GM18517 (cell line): Measurements from ENCODE around the gene SLC16A12.
A peak's percentile ranks its signal among the peaks of the same experiment; 100 is the strongest.
"Not testable (repeated sequence)": the region's sequence is repeated elsewhere in the genome, so short reads cannot be mapped to it uniquely, and the experiment has no call there.

Source experiments
- ATAC-seq: cut with Tn5 transposase; IDR thresholded peaks from one replicate; pipeline ENCODE4 v1.9.1; 2021; ENCODE audit warnings: mild to moderate bottlenecking, moderate library complexity; ENCODE audit not compliant: unreplicated experiment

SLC16A12 gene

GRCh38 chr10:89393898-89394297 lies 141.5 kb downstream of the SLC16A12 start:
- ATAC-seq, result no peak

DNA sequence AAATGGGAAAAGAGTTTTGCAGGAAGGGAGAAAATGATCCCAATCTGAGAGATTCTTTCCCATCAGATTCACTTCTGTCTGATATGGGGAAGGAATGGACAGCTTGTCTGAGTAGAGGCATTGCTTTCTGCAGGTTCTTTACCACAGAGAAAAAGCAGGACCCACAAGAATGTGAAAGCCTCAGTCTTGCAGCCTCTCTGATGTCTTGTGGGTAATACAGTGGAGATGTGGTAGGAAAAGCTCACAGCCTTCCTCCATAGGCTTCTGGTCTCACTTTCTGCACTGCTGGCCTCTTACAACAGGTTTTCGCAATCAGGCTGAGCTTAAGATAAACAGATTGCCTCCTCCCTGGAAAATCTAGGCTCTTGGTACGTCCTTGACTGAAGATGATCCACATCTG lies 142.4 kb downstream of the SLC16A12 start:
- ATAC-seq, result peak; percentile 28

GRCh38 chr10:89391907-89392756 lies 143.3 kb downstream of the SLC16A12 start, which contains the start of gene IFIT1:
Gene IFIT1 (plus strand): TSS chr10:89392623. CDS start chr10:89392713, 90 bp downstream.
- peak; percentile 64 for ATAC-seq

DNA sequence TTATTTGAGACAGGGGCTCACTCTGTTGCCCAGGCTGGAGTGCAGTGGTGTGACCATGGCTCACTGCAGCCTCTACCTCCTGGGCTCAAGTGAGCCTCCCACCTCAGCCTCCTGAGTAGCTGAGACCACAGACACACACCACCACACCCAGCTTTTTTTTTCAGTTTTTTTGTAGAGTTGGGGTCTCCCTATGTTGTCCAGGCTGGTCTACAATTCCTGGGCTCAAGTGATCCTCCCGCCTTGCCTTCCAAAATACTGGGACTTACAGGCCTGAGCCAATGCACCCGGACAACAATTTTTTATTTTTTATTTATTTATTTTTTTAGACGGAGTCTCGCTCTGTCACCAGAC lies 144.2 kb downstream of the SLC16A12 start:
- ATAC-seq, result not testable (repeated sequence)

GRCh38 chr10:89390476-89391225 lies 144.7 kb downstream of the SLC16A12 start:
- ATAC-seq, result no peak

DNA sequence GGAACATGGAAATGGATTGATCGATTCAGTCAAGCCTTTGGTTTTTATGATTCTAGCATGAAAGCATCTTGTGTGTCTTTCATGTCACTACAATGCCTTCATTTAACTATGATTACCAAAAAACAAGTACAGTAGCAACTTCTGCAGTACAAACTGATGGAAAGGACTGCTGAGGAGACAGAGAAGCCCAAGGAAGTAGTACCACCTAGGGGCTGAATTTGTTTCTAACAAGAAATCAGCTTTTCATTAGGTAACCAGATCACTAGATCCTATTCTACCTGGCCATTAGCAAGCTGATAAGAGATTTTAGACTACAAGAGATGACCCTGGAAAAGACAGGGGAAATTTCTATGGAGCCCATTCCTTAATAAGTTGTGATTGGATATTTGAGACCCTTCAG lies 146.1 kb downstream of the SLC16A12 start:
- ATAC-seq, result no peak

GRCh38 chr10:89388806-89389205 lies 146.6 kb downstream of the SLC16A12 start:
- no peak for ATAC-seq

GRCh38 chr10:89384474-89385340 lies 150.7 kb downstream of the SLC16A12 start:
- ATAC-seq, result no peak

DNA sequence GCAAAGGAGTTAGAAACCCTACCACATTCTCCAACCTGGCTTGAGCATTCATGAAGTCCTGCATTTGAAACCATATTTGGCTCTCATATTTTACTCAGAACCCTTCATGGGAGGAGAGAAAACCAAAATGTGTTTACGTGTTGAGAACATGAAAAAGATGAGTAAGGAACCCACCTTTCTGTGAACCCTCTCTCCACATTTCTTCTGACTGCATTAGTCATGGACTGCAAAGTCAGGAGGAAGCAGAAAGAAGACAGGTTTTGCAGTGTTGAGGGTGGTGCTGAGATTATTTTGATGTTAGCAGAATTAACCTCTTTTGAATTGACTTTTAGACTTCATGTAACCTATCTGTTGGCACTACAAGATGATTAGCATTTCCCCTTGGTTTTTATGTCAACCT lies 152.6 kb downstream of the SLC16A12 start:
- no peak for ATAC-seq
